Stimulated activated CD4-positive, alpha-beta T cell treated with anti-CD3 and anti-CD28 coated beads, Interleukin-15, amount 100 ng/mL, for 48 hours (primary cell): ENCODE results near the gene GOSR1.
"Not testable (repeated sequence)": the region's sequence is repeated elsewhere in the genome, so short reads cannot be mapped to it uniquely, and the experiment has no call there.

Source experiments
- DNase-seq, 2 donors: peaks; one replicate each; pipeline ENCODE4 v3.0.0-alpha.2; 2020; ENCODE audit warnings: low read depth in 2 of 2

The GOSR1 gene

DNA sequence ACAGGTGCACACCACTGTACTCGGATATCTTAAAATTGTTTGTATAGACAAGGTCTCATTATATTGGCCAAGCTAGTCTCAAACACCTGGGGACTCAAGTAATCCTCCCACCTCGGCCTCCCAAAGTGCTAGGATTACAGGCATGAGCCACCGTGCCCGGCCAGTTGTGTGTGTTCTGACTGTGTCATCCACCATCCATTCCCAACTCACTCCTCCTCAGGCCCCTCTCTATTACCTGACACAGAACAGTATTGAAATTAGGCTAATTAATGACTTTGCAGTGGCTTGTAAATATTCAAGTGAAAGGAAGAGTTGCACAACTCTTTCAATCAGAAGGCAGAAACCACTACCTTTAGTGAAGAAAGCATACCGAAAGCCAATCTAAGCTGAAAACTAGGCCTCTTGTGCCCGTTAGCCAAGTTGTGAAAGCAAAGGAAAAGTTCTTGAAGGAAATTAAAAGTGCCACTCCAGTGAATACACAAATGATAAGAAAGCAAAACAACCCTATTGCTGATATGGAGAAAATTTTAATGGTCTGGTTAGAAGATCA lies 28.7 kb downstream of the GOSR1 start:
- DNase-seq: no peak

DNA sequence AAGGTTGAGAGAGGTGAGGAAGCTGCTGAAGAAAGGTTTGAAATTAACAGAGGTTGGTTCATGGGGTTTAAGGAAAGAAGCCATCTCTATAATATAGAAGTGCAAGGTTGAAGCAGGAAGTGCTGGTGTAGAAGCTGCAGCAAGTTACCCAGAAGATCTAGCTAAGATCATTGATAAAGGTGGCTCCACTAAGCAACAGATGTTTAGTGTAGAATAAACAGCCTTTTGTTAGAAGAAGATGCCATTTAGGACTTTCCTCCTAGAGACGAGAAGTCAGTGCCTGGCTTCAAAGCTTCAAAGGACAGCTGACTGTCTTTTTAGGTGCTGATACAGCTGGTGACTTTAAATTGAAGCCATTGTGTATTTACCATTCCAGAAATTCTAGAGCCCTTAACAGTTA lies 29.3 kb downstream of the GOSR1 start:
- DNase-seq: no peak

DNA sequence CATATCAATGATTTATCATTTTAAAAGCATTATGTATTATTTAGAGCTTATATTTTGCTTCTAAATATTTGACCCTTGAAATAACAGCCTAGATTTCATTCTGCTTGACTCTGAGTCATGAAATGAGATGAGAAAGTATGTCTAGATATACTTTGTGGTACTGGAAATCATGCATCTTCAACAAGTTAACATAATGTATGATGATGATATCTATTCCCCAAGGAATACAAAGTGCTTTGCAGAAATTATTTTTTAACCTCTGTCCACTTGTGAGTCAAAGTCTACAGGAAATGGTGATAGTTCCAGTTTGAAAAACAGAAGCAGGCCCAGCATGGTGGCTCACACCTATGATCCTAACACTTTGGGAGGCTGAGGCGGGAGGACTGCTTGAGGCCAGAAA lies 36.1 kb downstream of the GOSR1 start:
- DNase-seq: no peak

DNA sequence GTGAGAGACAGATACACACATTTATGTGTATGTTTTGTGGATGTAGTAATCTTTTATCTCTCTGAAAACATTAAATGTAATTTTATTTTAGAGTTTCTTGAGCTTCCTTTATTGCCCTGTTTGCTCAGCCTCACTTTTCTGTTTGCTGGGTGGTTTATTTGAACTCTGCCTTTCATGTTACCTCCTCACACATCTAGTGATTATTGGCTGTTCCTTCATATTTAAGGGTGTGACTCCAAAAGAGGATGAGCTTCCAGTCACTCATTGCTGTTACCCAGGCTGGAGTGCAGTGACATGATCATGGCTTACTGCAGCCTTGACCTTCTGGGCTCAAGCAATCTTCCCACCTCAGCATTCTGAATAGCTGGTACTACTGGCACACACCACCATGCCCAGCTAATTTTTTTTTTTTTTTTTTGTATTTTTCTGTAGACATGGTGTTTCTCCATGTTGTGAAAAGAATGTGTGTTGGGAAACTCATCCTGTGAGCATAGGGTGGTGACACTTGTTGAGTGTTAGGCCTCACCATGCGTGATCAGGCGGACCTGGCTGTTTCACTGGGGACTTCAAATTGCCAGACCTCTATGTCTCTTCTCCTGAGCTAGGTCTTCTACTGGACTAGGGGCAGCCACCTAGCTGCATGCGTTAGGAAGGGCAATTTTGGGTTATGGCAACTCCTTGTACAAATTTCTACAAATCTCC lies 37.8 kb downstream of the GOSR1 start:
- DNase-seq: no peak

DNA sequence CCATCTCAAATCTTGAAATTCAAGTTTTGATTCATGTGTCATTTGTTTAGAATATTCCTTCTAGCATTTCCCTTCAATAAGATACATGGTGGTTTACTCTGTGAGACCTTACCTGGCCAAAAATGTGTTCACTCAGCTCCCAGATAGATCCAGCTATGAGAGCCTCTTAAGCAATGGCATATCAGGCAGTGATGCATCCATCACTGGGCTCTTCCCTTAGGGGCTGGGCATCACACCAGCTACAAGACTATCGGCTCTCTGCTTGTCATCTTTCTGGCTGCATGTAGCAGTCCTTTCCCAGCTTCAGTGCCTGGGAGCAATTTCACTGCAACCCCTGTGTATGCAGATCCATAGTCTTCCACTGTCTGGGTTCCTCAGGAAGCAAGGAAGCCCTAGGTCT lies 40.6 kb downstream of the GOSR1 start:
- no peak for DNase-seq

DNA sequence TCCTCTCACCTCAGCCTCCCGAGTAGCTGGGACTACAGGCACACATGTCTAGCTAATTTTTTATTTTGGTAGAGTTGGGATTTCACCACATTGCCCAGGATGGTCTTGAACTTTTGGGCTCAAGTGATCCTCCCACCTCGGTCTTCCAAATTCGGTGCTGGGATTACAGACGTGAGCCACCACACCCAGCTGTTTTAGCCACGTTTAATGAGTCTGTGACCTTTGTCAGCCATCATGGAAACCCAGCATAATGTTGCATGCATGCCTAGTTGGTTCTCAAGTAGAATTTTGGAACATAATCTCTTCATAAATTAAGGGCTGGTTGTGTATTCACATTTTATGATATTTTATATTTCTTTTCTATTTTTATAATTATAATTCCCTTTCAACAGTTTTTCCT lies 42.0 kb downstream of the GOSR1 start:
- no peak for DNase-seq

DNA sequence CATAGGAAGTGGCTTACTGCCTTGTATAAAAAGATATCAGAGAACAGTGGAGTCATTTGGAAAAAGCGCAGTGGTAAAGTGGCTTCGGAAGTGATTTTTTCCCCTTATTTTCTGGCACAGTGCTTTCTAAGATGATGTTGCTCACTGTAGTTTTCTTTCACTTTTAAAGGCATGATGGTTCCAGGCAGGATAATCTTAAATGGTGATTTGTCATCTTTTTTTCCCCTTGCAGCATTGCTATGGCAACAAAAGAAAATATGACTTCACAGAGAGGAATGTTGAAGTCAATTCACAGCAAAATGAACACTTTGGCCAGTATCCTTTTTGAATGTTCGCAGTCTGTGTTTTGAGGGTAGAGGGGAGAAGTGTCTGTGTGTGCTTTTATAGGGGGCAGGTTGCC lies 42.5 kb downstream of the GOSR1 start:
- DNase-seq: no peak

DNA sequence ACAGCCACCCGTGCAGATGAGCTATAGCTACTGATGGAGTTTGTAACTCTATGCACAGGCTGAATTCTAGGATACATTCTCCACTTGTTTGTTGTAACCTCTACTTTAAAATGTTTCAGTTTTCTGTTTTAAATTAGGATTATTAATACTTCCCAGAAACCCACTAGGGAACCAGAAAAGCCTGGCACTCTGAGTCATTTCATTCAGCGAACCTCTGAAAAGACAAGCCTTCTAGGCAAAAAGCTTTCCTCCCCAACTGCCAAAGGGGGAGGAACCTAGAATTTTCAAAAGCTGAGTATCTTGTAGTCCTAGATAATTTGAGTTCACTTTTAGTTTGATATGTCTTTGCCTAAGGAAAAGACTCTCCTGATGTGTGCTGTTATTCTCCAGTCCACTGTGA lies 43.2 kb downstream of the GOSR1 start:
- no peak for DNase-seq

DNA sequence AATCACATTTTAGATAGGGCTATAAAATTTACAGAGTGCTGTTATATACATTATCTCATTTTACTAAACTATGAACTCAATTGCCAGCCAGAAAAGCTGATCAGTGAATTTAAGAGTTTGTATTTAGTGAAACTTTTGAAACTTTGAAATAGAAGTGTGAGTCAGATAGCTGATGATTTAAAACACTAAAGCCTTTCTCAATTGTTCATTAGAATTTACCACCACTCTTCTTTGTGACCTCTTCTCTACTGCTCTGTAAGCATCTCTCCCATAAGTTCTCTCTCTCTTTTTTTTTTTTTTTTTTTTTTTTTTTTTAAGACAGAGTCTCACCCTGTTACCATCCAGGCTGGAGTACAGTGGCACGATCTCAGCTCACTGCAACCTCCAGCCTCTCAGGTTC lies 43.7 kb downstream of the GOSR1 start:
- DNase-seq: no peak

DNA sequence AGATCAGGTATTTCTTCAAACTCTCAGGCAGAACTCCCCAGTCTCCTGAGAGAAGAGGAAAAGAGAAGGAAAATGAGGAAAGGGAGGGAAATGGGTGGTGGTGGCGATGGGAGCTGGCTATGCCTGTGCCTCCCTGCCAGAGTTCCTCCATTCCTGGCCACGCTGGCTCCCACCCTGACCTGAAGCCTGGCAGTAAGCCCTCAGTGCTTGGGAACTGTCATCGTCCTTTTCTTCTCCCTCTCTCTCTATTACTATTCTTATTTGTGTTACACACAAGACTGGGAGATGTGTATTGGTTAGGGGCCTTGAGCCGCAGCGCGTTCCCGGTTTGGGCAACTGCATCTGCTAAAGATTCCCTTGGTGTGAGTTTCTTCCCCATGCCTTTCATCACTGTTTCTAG lies 44.6 kb downstream of the GOSR1 start:
- no peak for DNase-seq

DNA sequence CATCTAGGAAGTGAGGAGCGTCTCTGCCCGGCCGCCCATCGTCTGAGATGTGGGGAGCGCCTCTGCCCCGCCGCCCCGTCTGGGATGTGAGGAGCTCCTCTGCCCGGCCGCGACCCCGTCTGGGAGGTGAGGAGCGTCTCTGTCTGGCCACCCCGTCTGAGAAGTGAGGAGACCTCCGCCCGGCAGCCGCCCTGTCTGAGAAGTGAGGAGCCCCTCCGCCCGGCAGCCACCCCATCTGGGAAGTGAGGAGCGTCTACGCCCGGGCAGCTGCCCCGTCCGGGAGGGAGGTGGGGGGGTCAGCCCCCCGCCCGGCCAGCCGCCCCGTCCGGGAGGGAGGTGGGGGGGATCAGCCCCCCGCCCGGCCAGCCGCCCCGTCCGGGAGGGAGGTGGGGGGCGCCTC lies 46.0 kb downstream of the GOSR1 start:
- DNase-seq: not testable (repeated sequence)

DNA sequence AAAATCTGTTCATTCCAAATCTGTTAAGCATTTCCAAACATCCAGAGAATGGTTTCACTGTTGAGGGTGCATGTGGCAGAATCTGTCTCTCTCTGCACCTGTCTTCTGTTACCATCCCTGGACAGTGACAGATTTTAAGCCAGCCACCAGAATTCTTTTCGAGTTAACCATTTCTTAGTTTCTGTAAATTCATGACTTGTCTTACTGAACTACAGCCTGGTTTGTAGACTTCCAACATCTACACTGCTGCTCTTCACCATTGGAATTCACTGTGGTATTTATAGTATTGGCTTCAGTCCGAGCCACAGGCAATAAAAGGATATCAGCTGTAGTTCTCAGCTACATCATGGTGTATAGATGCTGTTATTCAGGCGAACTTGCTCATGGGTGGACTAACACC lies 47.6 kb downstream of the GOSR1 start:
- no peak for DNase-seq

DNA sequence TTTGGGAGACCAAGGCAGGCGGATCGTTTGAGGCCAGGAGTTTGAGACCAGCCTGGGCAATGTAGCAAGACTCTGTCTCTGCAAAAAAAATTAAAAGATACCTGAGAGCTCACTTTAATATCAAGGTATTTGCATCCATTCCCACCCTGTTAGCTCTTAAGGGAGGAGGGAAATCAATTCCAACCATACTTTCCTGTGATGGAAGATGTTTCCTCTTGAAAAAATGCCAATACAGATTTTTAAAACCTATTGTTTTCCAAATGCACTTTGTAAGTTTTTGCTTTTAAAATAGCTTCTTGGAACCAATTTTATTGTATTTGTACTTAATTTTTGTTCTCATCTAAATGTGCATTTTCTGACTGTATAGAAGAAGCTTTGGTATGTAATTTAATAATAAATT lies 49.2 kb downstream of the GOSR1 start:
- DNase-seq: no peak

DNA sequence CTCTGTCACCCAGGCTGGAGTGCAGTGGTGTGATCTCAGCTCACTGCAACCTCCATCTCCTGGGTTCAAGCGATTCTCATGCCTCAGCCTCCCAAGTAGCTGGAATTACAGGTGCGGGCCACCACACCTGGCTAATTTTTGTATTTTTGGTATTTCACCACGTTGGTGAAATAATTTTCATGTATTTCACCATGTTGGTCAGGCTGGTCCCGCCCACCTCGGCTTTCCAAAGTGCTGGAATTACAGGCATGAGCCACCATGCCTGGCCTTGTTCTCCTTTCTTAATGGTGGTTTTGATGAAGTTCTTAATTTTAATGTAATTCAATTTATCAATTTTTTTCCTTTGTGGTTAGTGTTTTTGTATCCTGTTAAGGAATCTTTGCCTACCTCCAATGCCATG lies 51.5 kb downstream of the GOSR1 start:
- DNase-seq: not testable (repeated sequence)

DNA sequence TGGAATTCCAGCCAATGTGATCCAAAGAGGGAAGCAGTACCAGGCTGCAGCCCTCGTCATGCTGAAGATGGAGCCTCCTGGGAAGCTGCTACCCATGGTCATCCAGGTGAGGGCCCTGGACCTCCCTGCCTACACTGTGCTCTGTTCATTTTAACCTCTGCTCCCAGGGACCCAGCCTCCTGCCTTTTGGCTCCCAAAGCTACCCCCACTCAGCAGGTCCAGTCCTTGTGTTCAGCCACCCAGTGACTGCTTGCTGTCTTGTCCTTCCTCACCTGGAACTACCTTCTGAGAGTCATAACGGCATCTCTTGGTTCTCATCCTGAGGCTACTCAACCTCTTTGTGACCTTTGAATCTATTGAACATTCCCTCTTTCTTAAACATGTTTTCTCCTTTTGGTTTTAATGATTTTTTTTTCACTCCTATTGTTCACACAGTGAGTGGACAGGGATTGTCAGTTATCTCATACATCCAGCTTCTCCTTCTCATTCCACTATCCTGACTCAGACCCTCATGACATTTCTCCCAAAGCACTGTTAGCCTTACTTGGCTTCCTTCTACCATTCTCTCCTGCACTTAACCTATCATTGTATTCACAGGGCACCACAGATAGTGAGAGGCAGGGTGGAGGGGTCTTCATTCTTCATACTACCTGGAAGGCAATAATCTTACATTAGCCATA lies 53.3 kb downstream of the GOSR1 start:
- no peak for DNase-seq

DNA sequence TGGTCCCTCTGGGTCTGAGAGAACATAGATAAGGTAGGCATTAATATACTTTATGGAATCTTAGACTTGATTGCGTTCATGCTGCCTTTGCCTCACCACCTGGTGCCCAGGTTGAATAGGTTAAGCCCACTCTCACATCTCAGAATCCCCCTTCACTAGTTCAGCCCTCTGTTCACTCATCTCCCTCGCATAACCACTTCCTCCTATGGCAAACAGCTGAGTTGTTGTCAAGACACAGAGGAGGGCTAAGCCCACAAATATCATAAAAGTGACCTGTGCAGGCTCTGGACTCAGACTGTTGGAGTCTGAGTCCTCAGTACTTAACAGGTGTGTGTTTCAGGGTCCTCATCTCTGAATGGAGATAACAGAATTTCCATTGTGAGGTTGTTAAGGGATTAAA lies 55.7 kb downstream of the GOSR1 start:
- no peak for DNase-seq

DNA sequence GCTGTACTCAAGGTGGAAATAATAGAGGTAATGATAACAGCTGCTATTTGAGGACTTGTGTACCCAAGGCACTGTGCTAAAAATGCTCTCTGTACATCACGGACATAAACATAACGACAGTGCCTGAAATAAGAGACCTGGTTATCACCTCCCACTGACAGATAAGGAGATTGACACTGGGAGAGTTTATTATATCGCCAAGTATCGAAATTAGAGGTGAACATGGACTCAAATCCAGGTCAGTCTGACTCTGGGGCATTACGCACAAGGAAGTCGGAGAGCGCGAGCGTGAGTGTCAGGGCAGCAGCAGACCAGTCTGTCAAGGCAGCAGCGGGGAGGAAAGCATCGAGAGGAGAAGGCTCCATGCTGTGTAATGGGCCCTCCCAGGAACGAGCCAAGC lies 57.1 kb downstream of the GOSR1 start:
- DNase-seq: no peak

DNA sequence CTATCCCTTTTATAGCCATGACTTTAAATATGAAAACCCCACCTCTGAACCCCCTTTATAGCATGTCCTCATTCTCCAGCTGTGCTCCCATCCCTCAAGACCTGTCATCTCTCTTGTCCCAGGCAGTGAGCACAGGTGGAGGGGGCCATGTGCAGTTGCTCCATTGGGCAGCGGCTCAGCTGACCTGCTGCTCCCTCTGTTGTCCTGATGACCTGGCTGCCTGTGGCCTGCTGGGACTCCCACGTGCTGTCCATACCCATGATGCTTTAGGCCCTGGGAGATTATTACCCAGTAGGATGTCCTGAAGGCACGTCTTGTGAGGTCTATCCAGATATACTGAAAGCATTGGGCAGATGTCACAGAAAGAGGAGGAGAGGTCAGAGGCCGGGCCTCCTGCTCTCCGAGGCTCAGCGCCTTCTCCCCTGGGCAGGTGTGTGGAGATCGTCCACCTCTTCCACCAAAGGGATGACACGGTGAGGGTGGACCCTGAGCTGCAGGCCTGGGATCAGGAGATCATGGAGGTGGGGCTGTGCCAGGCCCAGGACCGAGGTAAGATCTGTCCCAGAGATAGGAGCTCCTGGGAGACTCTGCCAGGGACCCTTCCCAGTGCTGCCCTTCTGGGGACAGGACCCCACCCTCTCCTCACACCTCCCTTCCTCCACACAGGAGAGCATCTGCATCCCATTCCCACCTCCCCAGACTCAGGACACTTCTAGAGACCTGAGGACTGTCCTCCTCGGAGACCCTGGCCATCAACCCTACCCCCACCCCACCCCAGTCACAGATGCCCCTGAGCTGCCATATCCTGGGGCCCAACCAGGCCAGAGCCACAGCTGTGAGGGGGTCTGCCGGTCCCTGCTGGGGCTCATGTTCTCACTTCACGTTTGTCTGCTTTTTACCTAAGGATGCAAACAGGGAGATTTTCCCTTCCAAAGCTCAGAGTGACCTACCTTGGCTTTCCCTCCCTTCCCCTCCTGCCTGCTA lies 58.0 kb downstream of the GOSR1 start:
- no peak for DNase-seq

DNA sequence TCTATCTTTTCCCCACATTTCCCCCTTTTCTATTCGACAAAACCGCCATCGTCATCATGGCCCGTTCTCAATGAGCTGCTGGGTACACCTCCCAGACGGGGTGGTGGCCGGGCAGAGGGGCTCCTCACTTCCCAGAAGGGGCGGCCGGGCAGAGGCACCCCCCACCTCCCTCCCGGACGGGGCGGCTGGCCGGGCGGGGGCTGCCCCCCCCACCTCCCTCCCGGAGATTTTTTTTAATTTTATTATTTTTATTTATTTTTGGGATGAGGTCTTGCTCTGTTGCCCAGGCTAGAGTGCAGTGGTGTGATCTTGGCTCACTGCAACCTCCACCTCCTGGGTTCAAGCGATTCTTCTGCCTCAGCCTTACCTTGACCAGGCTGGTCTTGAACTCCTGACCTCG lies 59.6 kb downstream of the GOSR1 start:
- DNase-seq: not testable (repeated sequence)

DNA sequence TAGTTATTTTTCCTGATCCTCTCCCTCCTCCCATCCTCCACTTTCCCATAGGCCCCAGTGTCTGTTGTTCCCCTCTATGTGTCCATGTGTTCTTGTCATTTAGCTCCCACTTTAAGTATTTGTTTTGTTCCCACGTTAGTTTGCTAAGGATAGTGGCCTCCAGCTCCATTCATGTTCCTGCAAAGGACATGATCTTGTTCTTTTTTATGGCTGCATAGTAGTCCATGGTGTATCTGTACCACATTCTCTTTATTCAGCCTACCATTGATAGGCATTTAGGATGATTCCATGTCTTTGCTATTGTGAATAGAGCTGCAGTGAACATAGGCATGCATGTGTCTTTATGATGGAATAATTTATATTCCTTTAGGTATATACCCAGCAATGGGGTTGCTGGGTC lies 60.5 kb downstream of the GOSR1 start:
- DNase-seq: not testable (repeated sequence)

DNA sequence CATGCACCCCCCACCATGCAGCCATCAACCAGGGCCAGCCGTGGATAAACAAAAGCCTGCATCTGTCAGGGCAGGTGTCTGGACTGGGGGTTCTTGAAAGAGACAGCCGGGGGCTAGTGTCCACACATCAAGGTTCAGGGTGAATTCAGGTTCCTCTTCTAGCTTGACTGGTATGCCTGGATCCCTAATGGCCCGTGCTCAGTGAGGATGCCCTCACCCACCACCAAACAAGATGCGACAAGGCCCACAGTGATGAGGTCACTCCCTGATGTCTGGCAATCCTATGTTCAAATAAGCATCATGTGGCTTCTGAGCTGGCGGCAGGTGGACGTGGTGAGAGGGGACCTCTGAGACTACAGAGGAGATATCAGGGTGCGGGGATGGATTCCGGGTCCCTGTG lies 64.6 kb downstream of the GOSR1 start:
- DNase-seq: no peak

DNA sequence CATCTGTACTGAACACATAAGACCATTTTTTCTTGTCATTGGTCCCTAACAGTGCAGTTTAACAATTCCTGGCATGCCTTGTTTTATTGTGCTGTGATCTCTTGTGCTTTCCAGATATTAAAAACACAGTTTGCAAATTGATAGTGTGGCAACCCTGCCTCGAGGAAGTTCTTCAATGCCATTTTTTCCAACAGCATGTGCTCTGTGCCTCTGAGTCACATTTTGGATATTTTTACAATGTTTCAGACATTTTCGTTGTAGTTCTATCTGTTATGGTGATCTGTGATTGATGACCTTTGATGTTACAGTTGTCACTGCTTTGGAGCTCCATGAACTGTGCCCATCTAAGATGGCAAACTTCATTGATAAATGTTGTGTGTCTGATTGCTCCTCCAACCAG lies 66.2 kb downstream of the GOSR1 start:
- no peak for DNase-seq
